H1 (cell line): ENCODE results near the gene MSI1. TPM values are rescaled to one million over a fixed set of nuclear protein-coding genes. Genes with fewer than 3 reads are reported as not detected.

Source experiments
- RBBP5 ChIP-seq: IDR thresholded peaks from 2 replicates; pipeline ENCODE4 v1.7.1; 2012; ENCODE audit warnings: low read depth, mild to moderate bottlenecking, inconsistent platforms, low read length, moderate library complexity, borderline replicate concordance
- TEAD4 ChIP-seq: IDR thresholded peaks from 2 replicates; pipeline ENCODE4 v1.6.1; 2012; ENCODE audit warnings: low read depth, low read length, inconsistent platforms, mixed read lengths
- polyA plus RNA-seq, 7 experiments: library from polyadenylated mRNA; depleted of rRNA in 3 of 7; stranded (reverse) in 5 of 7; unstranded in 2 of 7; fragments of >200 nt in 5 of 7; fragments of 200-250 nt in 2 of 7; gene quantifications; 1 replicate in 5 of 7; 2 replicates in 1 of 7; 4 replicates in 1 of 7; pipeline versions ENCODE4 v1.2.1 to v1.2.3, GENCODE V29; 2011 to 2013; ENCODE audit warnings: missing spikeins in 2 of 7, mixed read lengths in 2 of 7
- total RNA-seq: library from RNA; stranded (reverse); fragmentation: NEBNext Ultra II Directional; extraction: Animal tissue kit (Norgen Biotek cat#: 25700); gene quantifications from 2 replicates; pipeline ENCODE4 v1.2.1, GENCODE V29; 2021

The MSI1 gene
- total and polyA plus RNA-seq, 2 of the 8 experiments (the other 6 are each of a cell fraction or from before 2014, with no cell fraction given), result 13.5 to 51.9 TPM

- TF ChIP-seq TEAD4 (no peak), RBBP5 (no peak)
These were observed 29.7 kb downstream of the MSI1 start (continued) for GRCh38 chr12:120339256-120339655.
